Right lobe of liver (tissue), 6 donors: Measurements from ENCODE around the gene GPATCH3. TPM values are rescaled to one million over a fixed set of nuclear protein-coding genes. Genes with fewer than 3 reads are reported as not detected.

Experiments
- ATAC-seq, 4 donors: fragments of 200-7000 bp; cut with Tn5 transposase; one replicate each; pipeline ENCODE4 v1.9.1; 2020; ENCODE audit warnings: mild to moderate bottlenecking in 4 of 4, moderate library complexity in 4 of 4
- DNase-seq, 3 donors: peaks; one replicate each; pipeline ENCODE4 v3.0.0-alpha.2; 2020
- H3K27ac ChIP-seq, 3 donors: fragments of 200-600 bp; one replicate each; pipeline ENCODE4 v1.8.0; 2022
- H3K27me3 ChIP-seq, 2 donors: fragments of 200-600 bp; one replicate each; pipeline ENCODE4 v1.8.0; 2022
- H3K36me3 ChIP-seq, 4 donors: fragments of 200-600 bp; sonication (generic) in 1 of 4; one replicate each; pipeline versions ENCODE4 v1.5.1 to v1.8.0; 2017 to 2022; ENCODE audit warnings: control low read depth in 1 of 4
- H3K4me1 ChIP-seq, 4 donors: fragments of 200-600 bp; sonication (generic) in 1 of 4; one replicate each; pipeline versions ENCODE4 v1.5.1 to v1.8.0; 2017 to 2022; ENCODE audit warnings: control low read depth in 1 of 4
- H3K4me3 ChIP-seq, 3 donors: fragments of 200-600 bp; one replicate each; pipeline ENCODE4 v1.8.0; 2022
- H3K9me3 ChIP-seq, 4 donors: fragments of 200-600 bp; sonication (generic) in 1 of 4; one replicate each; pipeline versions ENCODE4 v1.5.1 to v1.8.0; 2017 to 2022; ENCODE audit warnings: control low read depth in 1 of 4
- CTCF ChIP-seq, 4 donors: fragments of 200-600 bp in 3 of 4; fragments of 450-650 bp in 1 of 4; IDR thresholded peaks; one replicate each; pipeline versions ENCODE4 v1.5.1 to v1.8.0; 2016 to 2022; ENCODE audit warnings: antibody characterized with exemption in 4 of 4, mild to moderate bottlenecking in 2 of 4
- POLR2A ChIP-seq: fragments of 450-650 bp; IDR thresholded peaks from one replicate; pipeline ENCODE4 v1.6.1; 2017; ENCODE audit warnings: antibody characterized with exemption, mild to moderate bottlenecking
- WGBS: methylation state at CpG from one replicate; pipeline ENCODE4 v1.1.6; 2018; ENCODE audit warnings: low coverage, low lambda C conversion rate; ENCODE audit not compliant: insufficient coverage; ENCODE audit errors: missing lambda C conversion rate; 5-methylcytosine and 5-hydroxymethylcytosine counted together
- intact Hi-C, 2 donors: fragments of 100-400 bp; cut with DNase I; formaldehyde crosslinking; loops; one replicate each; pipeline versions ENCODE4 v1.11.2 to v1.14.1; 2022
- total RNA-seq, 6 experiments: library from RNA; depleted of rRNA in 2 of 6; stranded (reverse); fragments of >200 nt in 2 of 6; fragmentation: NEBNext Ultra II Directional in 3 of 6; extraction: Animal tissue kit (Norgen Biotek cat#: 25700) in 3 of 6; gene quantifications; one replicate each; pipeline versions ENCODE4 v1.1.0 to v1.2.4, GENCODE V29; 2016 to 2023
- donor health status: DM: no; HTN: yes; CAD: no.
- donor health status: DM: no; HTN: no; CAD: no.
- donor health status: DM: no; HTN: no; CAD: no.
- donor health status: DM: no; HTN: yes; CAD: no.
- donor health status: DM: no; HTN: yes; CAD: no.

The GPATCH3 gene
- total RNA-seq, 6 experiments from 2014 or later, result 6.0 to 8.1 (median 7.1) TPM

GRCh38 chr1:26921540-26922430 is 21.5 kb upstream of the GPATCH3 start, which contains the start of gene NUDC:
Gene NUDC, plus strand, starts transcription at chr1:26921743. Its CDS starts 106 bp downstream, at chr1:26921849.
- peak; percentile 96 to 99 (median 98) for ATAC-seq
- WGBS, result 1% methylated on average over 30 of the region's 83 CpGs

GRCh38 chr1:26921126-26921539 is 20.9 kb upstream of the GPATCH3 start:
- H3K4me1 ChIP-seq, result peaks cover 0 to 27% (median 6%) of the 10 kb centered on the region in 4 donors
- intact Hi-C loops, result no loop called here
- peak overlapping the region; percentile 94 for H3K27ac ChIP-seq
- no peaks in the 10 kb centered on the region for H3K27me3 ChIP-seq
- ATAC-seq, result peak; percentile 26 to 51 (median 36)
- H3K9me3 ChIP-seq, result no peaks in the 10 kb centered on the region
- 3% methylated on average over 5 of the region's 7 CpGs for WGBS
- H3K36me3 ChIP-seq, result peaks cover 0 to 26% (median 12%) of the 10 kb centered on the region in 4 donors
- H3K4me3 ChIP-seq, result peak overlapping the region; percentile 87 to 99 (median 94)
- no peak for DNase-seq
- TF ChIP-seq CTCF (IDR thresholded peaks at IDR 0.05) (no peak), POLR2A (no peak)

More at GRCh38 chr1:26921540-26922430, 21.5 kb upstream of the GPATCH3 start, which contains the start of gene NUDC:
- intact Hi-C loops, result no loop called here
- peaks cover 0 to 22% (median 5%) of the 10 kb centered on the region in 4 donors for H3K4me1 ChIP-seq
- no peak for TF ChIP-seq CTCF (IDR thresholded peaks at IDR 0.05)
- peak; percentile 92 for TF ChIP-seq POLR2A
- peak within 1 kb of the TSS; percentile 87 to 99 (median 94) for H3K4me3 ChIP-seq
- DNase-seq, result peak; percentile 98 to 99 (median 99)
- H3K27me3 ChIP-seq, result no peaks in the 10 kb centered on the region
- peak within 1 kb of the TSS; percentile 94 for H3K27ac ChIP-seq
- peaks cover 0 to 33% (median 15%) of the 10 kb centered on the region in 4 donors for H3K36me3 ChIP-seq
- no peaks in the 10 kb centered on the region for H3K9me3 ChIP-seq

GRCh38 chr1:26915204-26915842 is 15.1 kb upstream of the GPATCH3 start:
- Histone ChIP-seq H3K4me3 (no peak overlapping the region), H3K27ac (peak overlapping the region; percentile 33 to 82 (median 57)), H3K9me3 (no peaks in the 10 kb centered on the region), H3K27me3 (no peaks in the 10 kb centered on the region), H3K36me3 (peaks cover 0 to 18% (median 8%) of the 10 kb centered on the region in 4 donors), H3K4me1 (peaks cover 0 to 39% (median 13%) of the 10 kb centered on the region in 4 donors)
- DNase-seq, result peak; percentile 83 to 96 (median 94)
- intact Hi-C loops, result no loop called here
- ATAC-seq, result peak; percentile 34 to 41 (median 38)
- TF ChIP-seq POLR2A (no peak), CTCF (IDR thresholded peaks at IDR 0.05) (no peak)
- 34% methylated on average over 2 of the region's 5 CpGs for WGBS

- peak within 1 kb of the TSS; percentile 74 to 87 (median 80) for H3K4me3 ChIP-seq
- intact Hi-C loops, result no loop called here
- ATAC-seq, result peak; percentile 71 to 88 (median 78)
Observed at GRCh38 chr1:26913754-26914619, 13.7 kb upstream of the GPATCH3 start, which contains the start of gene NR0B2. Gene NR0B2, minus strand, starts transcription at chr1:26913975. Its CDS starts 35 bp downstream, at chr1:26913940.

More at GRCh38 chr1:26913754-26914619, 13.7 kb upstream of the GPATCH3 start, which contains the start of gene NR0B2:
- Histone ChIP-seq H3K27me3 (no peaks in the 10 kb centered on the region), H3K27ac (peak within 1 kb of the TSS; percentile 75 to 82 (median 76)), H3K4me1 (peaks cover 0 to 43% (median 13%) of the 10 kb centered on the region in 4 donors), H3K36me3 (peaks cover 0 to 18% (median 8%) of the 10 kb centered on the region in 4 donors), H3K9me3 (no peaks in the 10 kb centered on the region)
- 25% methylated on average over 11 of the region's 16 CpGs for WGBS
- peak; percentile 91 to 97 (median 97) for DNase-seq
- TF ChIP-seq POLR2A (peak; percentile 98), CTCF (IDR thresholded peaks at IDR 0.05) (no peak)
